Measurements from ENCODE around the gene DDX41. TPM values are rescaled to one million over a fixed set of nuclear protein-coding genes. Genes with fewer than 3 reads are reported as not detected.

DDX41 gene
- total RNA-seq, 1 experiment from 2014 or later: 136 TPM

DNA sequence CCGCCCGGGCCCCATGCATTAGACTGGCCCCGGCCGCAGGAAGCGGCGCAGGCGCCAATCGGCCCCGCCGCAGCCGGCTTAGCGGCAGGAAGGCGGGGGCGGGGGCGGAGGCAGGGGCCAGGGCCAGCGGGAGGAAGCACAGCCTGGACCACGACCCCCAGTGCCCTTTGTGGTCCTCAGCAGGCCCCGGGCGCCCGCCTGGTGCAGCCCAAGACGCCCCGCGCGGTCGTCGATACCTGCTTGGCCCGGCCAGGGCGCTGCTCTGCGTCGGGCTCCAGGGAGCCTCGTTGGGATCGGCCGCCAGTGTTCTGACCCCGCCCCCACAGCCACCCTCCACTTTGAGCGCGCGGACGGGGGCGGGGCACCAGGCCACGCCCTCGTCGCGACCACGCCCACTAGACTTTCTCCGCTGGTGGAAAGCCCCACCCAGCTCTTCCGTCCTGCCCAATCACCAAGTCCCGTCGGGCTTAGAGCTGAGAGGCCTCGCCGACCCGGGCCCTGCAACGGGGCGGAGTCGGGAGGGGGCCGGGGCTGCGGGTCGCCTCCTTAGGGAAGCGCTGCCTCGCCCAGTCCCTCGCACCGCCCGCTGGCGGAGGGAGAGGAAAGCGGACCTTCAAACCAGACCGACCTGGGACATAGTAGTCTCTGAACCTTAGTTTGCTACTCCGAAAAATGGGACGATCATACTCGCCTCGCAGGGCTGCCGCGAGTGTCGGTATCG lies 19.3 kb downstream of the DDX41 start, which contains the start of gene PDLIM7 (continued):
- TF ChIP-seq, protein P1, sequence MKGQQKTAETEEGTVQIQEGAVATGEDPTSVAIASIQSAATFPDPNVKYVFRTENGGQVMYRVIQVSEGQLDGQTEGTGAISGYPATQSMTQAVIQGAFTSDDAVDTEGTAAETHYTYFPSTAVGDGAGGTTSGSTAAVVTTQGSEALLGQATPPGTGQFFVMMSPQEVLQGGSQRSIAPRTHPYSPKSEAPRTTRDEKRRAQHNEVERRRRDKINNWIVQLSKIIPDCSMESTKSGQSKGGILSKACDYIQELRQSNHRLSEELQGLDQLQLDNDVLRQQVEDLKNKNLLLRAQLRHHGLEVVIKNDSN (CRISPR knock-in tag; IDR thresholded peaks at IDR 0.05): 0 out of 2 replicates have a peak, but pooled peaks have one; percentile 31
- no peak for TF ChIP-seq OVOL2 (CRISPR knock-in tag; IDR thresholded peaks at IDR 0.05; ENCODE audit: borderline replicate concordance)
- no peak for TF ChIP-seq ETV6 (CRISPR knock-in tag; IDR thresholded peaks at IDR 0.05)

GRCh38 chr5:177496727-177497291 lies 20.0 kb downstream of the DDX41 start:
- Mint-ChIP-seq H3K4me3 (peak overlapping the region; percentile 75), H3K36me3 (peaks cover 12% of the 10 kb centered on the region), H3K4me1 (peaks cover 37% of the 10 kb centered on the region), H3K9me3 (no peaks in the 10 kb centered on the region), H3K27me3 (ENCODE audit: low read depth) (peaks cover 31% of the 10 kb centered on the region), H3K27ac (peak overlapping the region; percentile 92; the same call in 1 of the 2 replicates)
- CTCF ChIA-PET: interaction anchor here (0.6 to 11.2 kb wide), 24 partner anchors 8 to 491 kb away, joined by 3 to 230 read pairs (median 5); partner anchors contain the start of genes DBN1, DDX41, DOK3 and GRK6
- TF ChIP-seq ZNF423 (CRISPR knock-in tag; IDR thresholded peaks at IDR 0.05) (peak; percentile 83), EMX1 (CRISPR knock-in tag; IDR thresholded peaks at IDR 0.05) (peak; percentile 89), PRRX2 (CRISPR knock-in tag; IDR thresholded peaks at IDR 0.05) (peak; percentile 57; the same call in 1 of the 2 replicates), AR (CRISPR knock-in tag; IDR thresholded peaks at IDR 0.05) (no peak), NFATC4 (CRISPR knock-in tag; IDR thresholded peaks at IDR 0.05) (peak; percentile 84), CREM (CRISPR knock-in tag; IDR thresholded peaks at IDR 0.05) (no peak), FOXP1 (CRISPR knock-in tag; IDR thresholded peaks at IDR 0.05; ENCODE audit: borderline replicate concordance) (no peak)
- TF ChIP-seq, protein P2, sequence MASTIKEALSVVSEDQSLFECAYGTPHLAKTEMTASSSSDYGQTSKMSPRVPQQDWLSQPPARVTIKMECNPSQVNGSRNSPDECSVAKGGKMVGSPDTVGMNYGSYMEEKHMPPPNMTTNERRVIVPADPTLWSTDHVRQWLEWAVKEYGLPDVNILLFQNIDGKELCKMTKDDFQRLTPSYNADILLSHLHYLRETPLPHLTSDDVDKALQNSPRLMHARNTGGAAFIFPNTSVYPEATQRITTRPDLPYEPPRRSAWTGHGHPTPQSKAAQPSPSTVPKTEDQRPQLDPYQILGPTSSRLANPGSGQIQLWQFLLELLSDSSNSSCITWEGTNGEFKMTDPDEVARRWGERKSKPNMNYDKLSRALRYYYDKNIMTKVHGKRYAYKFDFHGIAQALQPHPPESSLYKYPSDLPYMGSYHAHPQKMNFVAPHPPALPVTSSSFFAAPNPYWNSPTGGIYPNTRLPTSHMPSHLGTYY (CRISPR knock-in tag; IDR thresholded peaks at IDR 0.05): peak; percentile 84; the same call in 1 of the 2 replicates
- POLR2A ChIA-PET: interaction anchor here (0.6 to 3.9 kb wide), 18 partner anchors 8 to 194 kb away, joined by 3 to 53 read pairs (median 5); partner anchors contain the start of genes DBN1, DDX41, DOK3 and GRK6
- ATAC-seq (peak; percentile 50), DNase-seq (ENCODE audit: low spot score) (peak; percentile 88)

GRCh38 chr5:177496070-177496726 lies 20.6 kb downstream of the DDX41 start:
- peak overlapping the region; percentile 75 for H3K4me3 Mint-ChIP-seq
- POLR2A ChIA-PET: interaction anchor here (0.5 to 6.1 kb wide), 11 partner anchors 10 to 194 kb away, joined by 3 to 53 read pairs (median 3); partner anchors contain the start of genes DBN1, DDX41 and LMAN2
- DNase-seq (ENCODE audit: low spot score) (peak; percentile 37), ATAC-seq (peak; percentile 7)
- H3K36me3 Mint-ChIP-seq: peaks cover 14% of the 10 kb centered on the region
- CTCF ChIA-PET: interaction anchor here (0.6 to 11.2 kb wide), 19 partner anchors 10 to 490 kb away, joined by 3 to 230 read pairs (median 5); partner anchors contain the start of genes DBN1, DDX41, DOK3 and GRK6
- peak; percentile 17; the same call in 1 of the 2 replicates for TF ChIP-seq ZNF416 (CRISPR knock-in tag; IDR thresholded peaks at IDR 0.05)
- no peak for TF ChIP-seq MLX (CRISPR knock-in tag; IDR thresholded peaks at IDR 0.05)
- H3K27ac Mint-ChIP-seq: peak overlapping the region; percentile 92
- peaks cover 31% of the 10 kb centered on the region for H3K27me3 Mint-ChIP-seq (ENCODE audit: low read depth)
- H3K4me1 Mint-ChIP-seq: peaks cover 36% of the 10 kb centered on the region
- H3K9me3 Mint-ChIP-seq: no peaks in the 10 kb centered on the region

Measured in WTC11 (cell line).